NCI-H526 (cell line): Measurements from ENCODE around the gene SMIM5.

ENCODE experiments used
- DNase-seq, 2 experiments: peaks; one replicate each; lab custom pipeline; 2025; lab: John Stamatoyannopoulos, UW

The SMIM5 gene

GRCh38 chr17:75603123-75603522 is 30.1 kb upstream of the SMIM5 start:
- DNase-seq, result no peak

GRCh38 chr17:75604034-75604695 is 29.1 kb upstream of the SMIM5 start:
- DNase-seq, result no peak

GRCh38 chr17:75605790-75606189 is 27.4 kb upstream of the SMIM5 start:
- no peak for DNase-seq

GRCh38 chr17:75607086-75607485 is 26.1 kb upstream of the SMIM5 start:
- no peak for DNase-seq

- DNase-seq, result peak in 1 of 2 experiments; percentile 36
These were observed 22.9 kb upstream of the SMIM5 start for GRCh38 chr17:75610103-75610984.

GRCh38 chr17:75611851-75612429 is 21.3 kb upstream of the SMIM5 start:
- DNase-seq, result peak; percentile 19 to 53

GRCh38 chr17:75612906-75613626 is 20.2 kb upstream of the SMIM5 start:
- no peak for DNase-seq

- peak in 1 of 2 experiments; percentile 45 for DNase-seq
These were observed 19.2 kb upstream of the SMIM5 start for GRCh38 chr17:75614006-75614405.

GRCh38 chr17:75614556-75615270 is 18.5 kb upstream of the SMIM5 start:
- no peak for DNase-seq

GRCh38 chr17:75615301-75615700 is 17.9 kb upstream of the SMIM5 start:
- DNase-seq, result no peak

- no peak for DNase-seq
These were observed 16.6 kb upstream of the SMIM5 start for GRCh38 chr17:75616521-75617122.

- DNase-seq, result no peak
These were observed 16.0 kb upstream of the SMIM5 start for GRCh38 chr17:75617218-75617617.

- no peak for DNase-seq
These were observed 15.6 kb upstream of the SMIM5 start for GRCh38 chr17:75617675-75618074.

GRCh38 chr17:75619506-75620431 is 13.5 kb upstream of the SMIM5 start:
- peak in 1 of 2 experiments; percentile 53 for DNase-seq

GRCh38 chr17:75621489-75621888 is 11.7 kb upstream of the SMIM5 start:
- DNase-seq, result no peak

GRCh38 chr17:75622076-75622475 is 11.2 kb upstream of the SMIM5 start:
- no peak for DNase-seq

GRCh38 chr17:75622771-75623273 is 10.4 kb upstream of the SMIM5 start:
- DNase-seq, result no peak

GRCh38 chr17:75623386-75623785 is 9.8 kb upstream of the SMIM5 start:
- no peak for DNase-seq

- no peak for DNase-seq
These were observed 9.2 kb upstream of the SMIM5 start for GRCh38 chr17:75624021-75624420.
